ENCODE measurements around the gene MAP3K21.

GRCh38 chr1:233381806-233382205, 54.3 kb downstream of the MAP3K21 start:
- TF ChIP-seq, protein P1, sequence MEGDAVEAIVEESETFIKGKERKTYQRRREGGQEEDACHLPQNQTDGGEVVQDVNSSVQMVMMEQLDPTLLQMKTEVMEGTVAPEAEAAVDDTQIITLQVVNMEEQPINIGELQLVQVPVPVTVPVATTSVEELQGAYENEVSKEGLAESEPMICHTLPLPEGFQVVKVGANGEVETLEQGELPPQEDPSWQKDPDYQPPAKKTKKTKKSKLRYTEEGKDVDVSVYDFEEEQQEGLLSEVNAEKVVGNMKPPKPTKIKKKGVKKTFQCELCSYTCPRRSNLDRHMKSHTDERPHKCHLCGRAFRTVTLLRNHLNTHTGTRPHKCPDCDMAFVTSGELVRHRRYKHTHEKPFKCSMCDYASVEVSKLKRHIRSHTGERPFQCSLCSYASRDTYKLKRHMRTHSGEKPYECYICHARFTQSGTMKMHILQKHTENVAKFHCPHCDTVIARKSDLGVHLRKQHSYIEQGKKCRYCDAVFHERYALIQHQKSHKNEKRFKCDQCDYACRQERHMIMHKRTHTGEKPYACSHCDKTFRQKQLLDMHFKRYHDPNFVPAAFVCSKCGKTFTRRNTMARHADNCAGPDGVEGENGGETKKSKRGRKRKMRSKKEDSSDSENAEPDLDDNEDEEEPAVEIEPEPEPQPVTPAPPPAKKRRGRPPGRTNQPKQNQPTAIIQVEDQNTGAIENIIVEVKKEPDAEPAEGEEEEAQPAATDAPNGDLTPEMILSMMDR (IDR thresholded peaks at IDR 0.05) = no peak
- TF ChIP-seq POLR2A (IDR thresholded peaks at IDR 0.05) = no peak

All from adrenal gland (tissue), 5 donors.